ENCODE measurements around the gene NMT1. TPM values are rescaled to one million over a fixed set of nuclear protein-coding genes. Genes with fewer than 3 reads are reported as not detected.
A peak's percentile ranks its signal among the peaks of the same experiment; 100 is the strongest.

NMT1 gene
- total RNA-seq, 3 donors from 2014 or later (not counting 1 experiment from before 2014, with no cell fraction given), result 56.6 to 94.7 (median 77.6) TPM

GRCh38 chr17:45018848-45019711 is 42.0 kb upstream of the NMT1 start:
- TF ChIP-seq CTCF (IDR thresholded peaks at IDR 0.05), result peak; percentile 46
- H3K36me3 ChIP-seq (ENCODE audit: control insufficient read depth, insufficient read depth, low read length), result no peaks in the 10 kb centered on the region
- H3K9me3 ChIP-seq (ENCODE audit: control insufficient read depth, insufficient read depth, low read length), result no peaks in the 10 kb centered on the region
- peaks cover 34% of the 10 kb centered on the region for H3K27me3 ChIP-seq (ENCODE audit: control insufficient read depth, insufficient read depth, low read length)
- intact Hi-C loops (cut with micrococcal nuclease), result no loop called here
- H3K27ac Mint-ChIP-seq, result peak overlapping the region in 1 of 2 donors; percentile 88
- ATAC-seq (peak; percentile 69 to 75 (median 73)), DNase-seq (peak; percentile 38 to 71)
- WGBS (ENCODE audit: insufficient coverage), result 2% methylated on average over 82 of the region's 82 CpGs
- peaks cover 12 to 25% of the 10 kb centered on the region in 2 donors for H3K4me1 Mint-ChIP-seq
- H3K36me3 Mint-ChIP-seq, result no peaks in the 10 kb centered on the region
- peaks cover 25% of the 10 kb centered on the region for H3K4me1 ChIP-seq (ENCODE audit: control insufficient read depth, insufficient read depth, low read length)
- H3K9me3 Mint-ChIP-seq, result no peaks in the 10 kb centered on the region
- peaks cover 24 to 33% of the 10 kb centered on the region in 2 donors for H3K27me3 Mint-ChIP-seq (ENCODE audit: low read depth in 2 of 2)
- H3K4me3 Mint-ChIP-seq, result peak overlapping the region; percentile 90
- H3K4me3 ChIP-seq (ENCODE audit: low read length), result peak overlapping the region; percentile 19
- no peak overlapping the region for H3K27ac ChIP-seq (ENCODE audit: low read length)

- no peaks in the 10 kb centered on the region for H3K9me3 ChIP-seq (ENCODE audit: control insufficient read depth, insufficient read depth, low read length)
- ATAC-seq (no peak), DNase-seq (no peak)
- peaks cover 25% of the 10 kb centered on the region for H3K4me1 ChIP-seq (ENCODE audit: control insufficient read depth, insufficient read depth, low read length)
- intact Hi-C loops (cut with micrococcal nuclease), result loop anchor here (1.0 kb wide), 1 partner anchor 100 kb away; no protein-coding TSS in a partner anchor
- no peaks in the 10 kb centered on the region for H3K36me3 ChIP-seq (ENCODE audit: control insufficient read depth, insufficient read depth, low read length)
- Mint-ChIP-seq H3K27ac (peak overlapping the region in 1 of 2 donors; percentile 34), H3K27me3 (ENCODE audit: low read depth in 2 of 2) (peaks cover 24 to 33% of the 10 kb centered on the region in 2 donors), H3K36me3 (no peaks in the 10 kb centered on the region), H3K4me3 (peak overlapping the region; percentile 74), H3K4me1 (peaks cover 12 to 25% of the 10 kb centered on the region in 2 donors), H3K9me3 (no peaks in the 10 kb centered on the region)
- 35% methylated on average over 17 of the region's 17 CpGs for whole genome bisulfite sequencing (ENCODE audit: insufficient coverage)
- H3K27me3 ChIP-seq (ENCODE audit: control insufficient read depth, insufficient read depth, low read length), result peaks cover 34% of the 10 kb centered on the region
- no peak overlapping the region for H3K4me3 ChIP-seq (ENCODE audit: low read length)
- no peak overlapping the region for H3K27ac ChIP-seq (ENCODE audit: low read length)
- no peak for TF ChIP-seq CTCF (IDR thresholded peaks at IDR 0.05)
Measured at GRCh38 chr17:45020354-45021138, 40.6 kb upstream of the NMT1 start.

GRCh38 chr17:45021607-45022287 is 39.4 kb upstream of the NMT1 start:
- Histone ChIP-seq H3K27ac (ENCODE audit: low read length) (no peak overlapping the region), H3K4me3 (ENCODE audit: low read length) (peak overlapping the region; percentile 22), H3K36me3 (ENCODE audit: control insufficient read depth, insufficient read depth, low read length) (no peaks in the 10 kb centered on the region), H3K27me3 (ENCODE audit: control insufficient read depth, insufficient read depth, low read length) (peaks cover 34% of the 10 kb centered on the region), H3K4me1 (ENCODE audit: control insufficient read depth, insufficient read depth, low read length) (peaks cover 25% of the 10 kb centered on the region), H3K9me3 (ENCODE audit: control insufficient read depth, insufficient read depth, low read length) (no peaks in the 10 kb centered on the region)
- DNase-seq (peak; percentile 71 to 84), ATAC-seq (peak; percentile 74 to 84 (median 80))
- no peaks in the 10 kb centered on the region for H3K36me3 Mint-ChIP-seq
- H3K27me3 Mint-ChIP-seq (ENCODE audit: low read depth in 2 of 2), result peaks cover 17 to 26% of the 10 kb centered on the region in 2 donors
- H3K4me1 Mint-ChIP-seq, result peaks cover 12 to 25% of the 10 kb centered on the region in 2 donors
- peak overlapping the region; percentile 74 for H3K4me3 Mint-ChIP-seq
- intact Hi-C loops (cut with micrococcal nuclease), result loop anchor here (1.0 to 2.0 kb wide), 3 partner anchors 101 to 247 kb away; no protein-coding TSS in a partner anchor
- peak; percentile 96 for TF ChIP-seq CTCF (IDR thresholded peaks at IDR 0.05)
- no peaks in the 10 kb centered on the region for H3K9me3 Mint-ChIP-seq
- H3K27ac Mint-ChIP-seq, result peak overlapping the region in 1 of 2 donors; percentile 34
- 5% methylated on average over 57 of the region's 57 CpGs for WGBS (ENCODE audit: insufficient coverage)

Data from natural killer cell (primary cell).